ENCODE measurements around the gene MCCC2.

MCCC2 gene

GRCh38 chr5:71587766-71588532, 809 bp downstream of the MCCC2 start:
- Histone ChIP-seq H3K4me2 (peak overlapping the region; percentile 88), H3K4me1 (ENCODE audit: low read depth, poor library complexity, severe bottlenecking) (peaks cover 45% of the 10 kb centered on the region), H3K36me3 (ENCODE audit: insufficient read depth) (no peaks in the 10 kb centered on the region), H4K20me1 (ENCODE audit: insufficient read depth) (no peaks in the 10 kb centered on the region), H3K4me3 (IDR thresholded peaks at IDR 0.05; ENCODE audit: insufficient read depth, low read depth, low read length) (no peak overlapping the region), H3K27me3 (ENCODE audit: insufficient read depth, low read depth) (no peaks in the 10 kb centered on the region), H2AFZ (ENCODE audit: low read depth) (peak overlapping the region; percentile 55), H3K9ac (peak overlapping the region; percentile 88), H3K27ac (peak overlapping the region; percentile 84), H3K79me2 (ENCODE audit: insufficient read depth, low read depth) (peaks cover 52% of the 10 kb centered on the region)
- TF ChIP-seq, protein P1, sequence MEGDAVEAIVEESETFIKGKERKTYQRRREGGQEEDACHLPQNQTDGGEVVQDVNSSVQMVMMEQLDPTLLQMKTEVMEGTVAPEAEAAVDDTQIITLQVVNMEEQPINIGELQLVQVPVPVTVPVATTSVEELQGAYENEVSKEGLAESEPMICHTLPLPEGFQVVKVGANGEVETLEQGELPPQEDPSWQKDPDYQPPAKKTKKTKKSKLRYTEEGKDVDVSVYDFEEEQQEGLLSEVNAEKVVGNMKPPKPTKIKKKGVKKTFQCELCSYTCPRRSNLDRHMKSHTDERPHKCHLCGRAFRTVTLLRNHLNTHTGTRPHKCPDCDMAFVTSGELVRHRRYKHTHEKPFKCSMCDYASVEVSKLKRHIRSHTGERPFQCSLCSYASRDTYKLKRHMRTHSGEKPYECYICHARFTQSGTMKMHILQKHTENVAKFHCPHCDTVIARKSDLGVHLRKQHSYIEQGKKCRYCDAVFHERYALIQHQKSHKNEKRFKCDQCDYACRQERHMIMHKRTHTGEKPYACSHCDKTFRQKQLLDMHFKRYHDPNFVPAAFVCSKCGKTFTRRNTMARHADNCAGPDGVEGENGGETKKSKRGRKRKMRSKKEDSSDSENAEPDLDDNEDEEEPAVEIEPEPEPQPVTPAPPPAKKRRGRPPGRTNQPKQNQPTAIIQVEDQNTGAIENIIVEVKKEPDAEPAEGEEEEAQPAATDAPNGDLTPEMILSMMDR (conservative IDR thresholded peaks at IDR 0.05; ENCODE audit: low read depth, low read length) = no peak

- no peaks in the 10 kb centered on the region for H3K27me3 ChIP-seq (ENCODE audit: insufficient read depth, low read depth)
- H3K79me2 ChIP-seq (ENCODE audit: insufficient read depth, low read depth) = peaks cover 55% of the 10 kb centered on the region
- H3K9ac ChIP-seq = no peak overlapping the region; the same call in 1 of the 2 replicates
- peaks cover 45% of the 10 kb centered on the region for H3K4me1 ChIP-seq (ENCODE audit: low read depth, poor library complexity, severe bottlenecking)
- peak overlapping the region; percentile 88 for H3K4me2 ChIP-seq
- TF ChIP-seq, protein P1 (conservative IDR thresholded peaks at IDR 0.05; ENCODE audit: low read depth, low read length) = no peak
- no peak overlapping the region for H2AFZ ChIP-seq (ENCODE audit: low read depth)
- H3K36me3 ChIP-seq (ENCODE audit: insufficient read depth) = no peaks in the 10 kb centered on the region
- H3K4me3 ChIP-seq (IDR thresholded peaks at IDR 0.05; ENCODE audit: insufficient read depth, low read depth, low read length) = no peak overlapping the region
- no peaks in the 10 kb centered on the region for H4K20me1 ChIP-seq (ENCODE audit: insufficient read depth)
- peak overlapping the region; percentile 84; the same call in 1 of the 2 replicates for H3K27ac ChIP-seq
These were observed 1.4 kb downstream of the MCCC2 start for GRCh38 chr5:71588533-71588885.

GRCh38 chr5:71589903-71590302, 2.8 kb downstream of the MCCC2 start:
- peaks cover 60% of the 10 kb centered on the region for H3K79me2 ChIP-seq (ENCODE audit: insufficient read depth, low read depth)
- no peak overlapping the region for H3K4me3 ChIP-seq (IDR thresholded peaks at IDR 0.05; ENCODE audit: insufficient read depth, low read depth, low read length)
- no peaks in the 10 kb centered on the region for H3K27me3 ChIP-seq (ENCODE audit: insufficient read depth, low read depth)
- no peaks in the 10 kb centered on the region for H4K20me1 ChIP-seq (ENCODE audit: insufficient read depth)
- H2AFZ ChIP-seq (ENCODE audit: low read depth) = no peak overlapping the region
- peak overlapping the region; percentile 47; the same call in 1 of the 2 replicates for H3K27ac ChIP-seq
- H3K4me2 ChIP-seq = peak overlapping the region; percentile 88
- no peaks in the 10 kb centered on the region for H3K36me3 ChIP-seq (ENCODE audit: insufficient read depth)
- TF ChIP-seq, protein P1 (conservative IDR thresholded peaks at IDR 0.05; ENCODE audit: low read depth, low read length) = no peak
- no peak overlapping the region; the same call in 1 of the 2 replicates for H3K9ac ChIP-seq
- H3K4me1 ChIP-seq (ENCODE audit: low read depth, poor library complexity, severe bottlenecking) = peaks cover 45% of the 10 kb centered on the region

GRCh38 chr5:71591100-71591499, 4.0 kb downstream of the MCCC2 start:
- Histone ChIP-seq H3K9ac (no peak overlapping the region), H3K79me2 (ENCODE audit: insufficient read depth, low read depth) (peaks cover 60% of the 10 kb centered on the region), H3K36me3 (ENCODE audit: insufficient read depth) (no peaks in the 10 kb centered on the region), H3K27me3 (ENCODE audit: insufficient read depth, low read depth) (no peaks in the 10 kb centered on the region), H2AFZ (ENCODE audit: low read depth) (no peak overlapping the region), H3K4me2 (peak overlapping the region; percentile 3; the same call in 1 of the 2 replicates), H3K4me1 (ENCODE audit: low read depth, poor library complexity, severe bottlenecking) (peaks cover 42% of the 10 kb centered on the region), H3K4me3 (IDR thresholded peaks at IDR 0.05; ENCODE audit: insufficient read depth, low read depth, low read length) (no peak overlapping the region), H3K27ac (no peak overlapping the region; the same call in 1 of the 2 replicates), H4K20me1 (ENCODE audit: insufficient read depth) (no peaks in the 10 kb centered on the region)
- TF ChIP-seq, protein P1 (conservative IDR thresholded peaks at IDR 0.05; ENCODE audit: low read depth, low read length) = no peak
